Measurements from ENCODE around the gene SPPL2B. TPM values are rescaled to one million over a fixed set of nuclear protein-coding genes. Genes with fewer than 3 reads are reported as not detected.
"Not testable (repeated sequence)": the region's sequence is repeated elsewhere in the genome, so short reads cannot be mapped to it uniquely, and the experiment has no call there.

The SPPL2B gene, protein sequence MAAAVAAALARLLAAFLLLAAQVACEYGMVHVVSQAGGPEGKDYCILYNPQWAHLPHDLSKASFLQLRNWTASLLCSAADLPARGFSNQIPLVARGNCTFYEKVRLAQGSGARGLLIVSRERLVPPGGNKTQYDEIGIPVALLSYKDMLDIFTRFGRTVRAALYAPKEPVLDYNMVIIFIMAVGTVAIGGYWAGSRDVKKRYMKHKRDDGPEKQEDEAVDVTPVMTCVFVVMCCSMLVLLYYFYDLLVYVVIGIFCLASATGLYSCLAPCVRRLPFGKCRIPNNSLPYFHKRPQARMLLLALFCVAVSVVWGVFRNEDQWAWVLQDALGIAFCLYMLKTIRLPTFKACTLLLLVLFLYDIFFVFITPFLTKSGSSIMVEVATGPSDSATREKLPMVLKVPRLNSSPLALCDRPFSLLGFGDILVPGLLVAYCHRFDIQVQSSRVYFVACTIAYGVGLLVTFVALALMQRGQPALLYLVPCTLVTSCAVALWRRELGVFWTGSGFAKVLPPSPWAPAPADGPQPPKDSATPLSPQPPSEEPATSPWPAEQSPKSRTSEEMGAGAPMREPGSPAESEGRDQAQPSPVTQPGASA
- 10 to 100 TPM; 33.5 to 66.6 (median 48.6) TPM for total RNA-seq
- 10 to 100 TPM in 1 of 2 donors, 1 to 10 TPM in 1; 1.5 to 39.7 TPM for polyA plus RNA-seq
- long read RNA-seq, donor 1, transcript SPPL2B-209 (15 exons, 3,456 nt): major isoform, 39 of 164 reads
- long read RNA-seq, donor 1, transcript SPPL2B-212 (8 exons, 2,459 nt): minor isoform, 16 of 164 reads
- long read RNA-seq, donor 1, transcript SPPL2B-207 (15 exons, 2,583 nt): minor isoform, 6 of 164 reads
- long read RNA-seq, donor 1, partial matches to known transcripts: 61 of 164 reads
- long read RNA-seq, donor 1, other reads (novel, unspliced or antisense): 42 of 164 reads
- long read RNA-seq, donor 2, transcript SPPL2B-209 (15 exons, 3,456 nt): major isoform, 6 of 7 reads
- long read RNA-seq, donor 2, partial matches to known transcripts: 0 of 7 reads
- long read RNA-seq, donor 2, other reads (novel, unspliced or antisense): 0 of 7 reads
- long read RNA-seq, donor 3, transcript SPPL2B-207 (15 exons, 2,583 nt): minor isoform, 6 of 105 reads
- long read RNA-seq, donor 3, transcript SPPL2B-209 (15 exons, 3,456 nt): major isoform, 18 of 105 reads
- long read RNA-seq, donor 3, partial matches to known transcripts: 50 of 105 reads
- long read RNA-seq, donor 3, other reads (novel, unspliced or antisense): 31 of 105 reads

DNA sequence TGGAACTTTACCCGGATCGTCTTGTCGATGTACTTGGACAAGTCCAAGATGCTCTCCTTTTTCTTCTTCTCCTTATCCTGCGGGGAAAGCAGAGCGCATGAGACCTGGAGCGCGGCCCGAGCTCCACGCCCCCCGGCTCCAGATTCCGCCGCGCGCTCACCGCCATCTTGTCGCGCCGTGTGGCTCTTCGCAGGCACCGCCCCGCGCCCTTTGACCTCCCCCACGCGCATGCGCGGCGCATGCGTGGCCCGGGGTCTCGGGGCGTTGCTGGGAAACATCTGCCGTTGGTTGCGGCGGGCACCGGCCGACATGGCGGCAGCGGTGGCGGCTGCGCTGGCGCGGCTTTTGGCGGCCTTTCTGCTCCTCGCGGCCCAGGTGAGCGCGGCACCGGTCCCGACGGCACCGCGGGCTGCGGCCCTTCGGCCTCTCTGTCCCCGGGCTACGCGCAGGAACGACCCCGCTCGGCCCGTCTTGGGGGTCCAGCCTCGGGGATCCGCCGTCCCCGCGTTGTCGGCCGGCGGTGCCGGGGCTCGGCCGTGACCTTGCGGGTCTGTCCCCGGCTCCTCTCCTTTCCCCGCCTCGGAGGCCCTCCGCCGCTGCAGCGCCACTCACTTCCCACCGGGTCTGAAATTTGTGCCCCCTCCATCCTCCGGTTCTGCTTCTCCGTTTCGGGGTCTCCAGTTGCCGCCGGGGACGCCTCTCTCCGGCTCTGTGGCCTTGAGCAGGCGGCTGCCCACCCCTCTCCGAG is at the start of gene SPPL2B, which contains the start of gene LSM7:
TSS of gene SPPL2B (plus strand) at position 284 of the 748 bp plus-strand sequence. CDS start at position 310, 26 bp downstream.
TSS of gene LSM7 (minus strand) at position 186 of the 748 bp plus-strand sequence. CDS start at position 166, 20 bp downstream.
- Histone ChIP-seq H3K4me1 (ENCODE audit: insufficient read depth) (peaks cover 11% of the 10 kb centered on the region), H3K27ac (peak within 1 kb of the TSS; percentile 36 to 39), H3K4me3 (peak within 1 kb of the TSS; percentile 91), H3K36me3 (no peaks in the 10 kb centered on the region), H3K9me3 (no peaks in the 10 kb centered on the region), H3K27me3 (no peaks in the 10 kb centered on the region)
- TF ChIP-seq, protein P1, sequence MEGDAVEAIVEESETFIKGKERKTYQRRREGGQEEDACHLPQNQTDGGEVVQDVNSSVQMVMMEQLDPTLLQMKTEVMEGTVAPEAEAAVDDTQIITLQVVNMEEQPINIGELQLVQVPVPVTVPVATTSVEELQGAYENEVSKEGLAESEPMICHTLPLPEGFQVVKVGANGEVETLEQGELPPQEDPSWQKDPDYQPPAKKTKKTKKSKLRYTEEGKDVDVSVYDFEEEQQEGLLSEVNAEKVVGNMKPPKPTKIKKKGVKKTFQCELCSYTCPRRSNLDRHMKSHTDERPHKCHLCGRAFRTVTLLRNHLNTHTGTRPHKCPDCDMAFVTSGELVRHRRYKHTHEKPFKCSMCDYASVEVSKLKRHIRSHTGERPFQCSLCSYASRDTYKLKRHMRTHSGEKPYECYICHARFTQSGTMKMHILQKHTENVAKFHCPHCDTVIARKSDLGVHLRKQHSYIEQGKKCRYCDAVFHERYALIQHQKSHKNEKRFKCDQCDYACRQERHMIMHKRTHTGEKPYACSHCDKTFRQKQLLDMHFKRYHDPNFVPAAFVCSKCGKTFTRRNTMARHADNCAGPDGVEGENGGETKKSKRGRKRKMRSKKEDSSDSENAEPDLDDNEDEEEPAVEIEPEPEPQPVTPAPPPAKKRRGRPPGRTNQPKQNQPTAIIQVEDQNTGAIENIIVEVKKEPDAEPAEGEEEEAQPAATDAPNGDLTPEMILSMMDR (IDR thresholded peaks at IDR 0.05): no peak
- TF ChIP-seq EP300 (IDR thresholded peaks at IDR 0.05) (no peak), POLR2A (IDR thresholded peaks at IDR 0.05) (peak; percentile 61)
- 0% methylated on average over 53 to 89 of the region's 89 CpGs for WGBS, 3 donors
- intact Hi-C loops (cut with DNase I): no loop called here
- peak; percentile 88 to 96 (median 93) for DNase-seq

DNA sequence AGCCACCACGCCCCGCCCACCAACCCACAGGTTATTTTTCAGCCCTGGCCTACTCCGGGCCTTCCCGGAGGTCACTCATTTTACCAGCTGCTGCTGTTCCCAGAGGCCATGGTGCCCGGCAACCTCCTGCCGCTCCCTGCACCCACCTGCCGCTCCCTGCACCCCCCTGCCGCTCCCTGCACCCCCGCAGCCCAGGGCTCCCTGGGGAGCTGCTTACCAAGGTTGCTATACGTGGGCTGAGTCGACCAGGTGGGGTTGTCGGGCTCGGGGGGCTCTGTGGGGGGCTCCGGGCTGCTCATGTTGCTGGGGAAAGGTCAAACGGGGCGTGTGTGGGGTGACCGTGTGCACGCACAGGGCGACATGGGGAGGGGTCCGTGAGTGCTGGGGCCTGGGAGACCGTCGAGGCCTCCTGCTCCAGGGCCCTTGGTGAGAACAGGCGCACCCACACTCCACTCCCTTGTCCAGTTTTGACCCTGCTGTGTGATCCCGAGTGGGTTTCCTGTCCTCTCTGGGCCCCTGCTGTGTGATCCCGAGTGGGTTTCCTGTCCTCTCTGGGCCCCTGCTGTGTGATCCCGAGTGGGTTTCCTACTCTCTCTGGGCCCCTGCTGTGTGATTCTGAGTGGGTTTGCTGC is 47.7 kb upstream of the SPPL2B start:
- H3K4me3 ChIP-seq: no peak overlapping the region
- no peak for DNase-seq
- intact Hi-C loops (cut with DNase I): loop anchor here in 1 of 4 donors (5.0 kb wide), 1 partner anchor 1113 kb away; no protein-coding TSS in a partner anchor
- WGBS, 3 donors: 62 to 75% (median 66%) methylated on average over 25 to 26 of the region's 26 CpGs
- no peaks in the 10 kb centered on the region for H3K9me3 ChIP-seq
- H3K36me3 ChIP-seq: no peaks in the 10 kb centered on the region
- H3K27me3 ChIP-seq: no peaks in the 10 kb centered on the region
- peaks cover 12% of the 10 kb centered on the region for H3K4me1 ChIP-seq (ENCODE audit: insufficient read depth)
- TF ChIP-seq POLR2A (IDR thresholded peaks at IDR 0.05) (no peak), EP300 (IDR thresholded peaks at IDR 0.05) (no peak)
- TF ChIP-seq, protein P1 (IDR thresholded peaks at IDR 0.05): no peak
- no peak overlapping the region for H3K27ac ChIP-seq

DNA sequence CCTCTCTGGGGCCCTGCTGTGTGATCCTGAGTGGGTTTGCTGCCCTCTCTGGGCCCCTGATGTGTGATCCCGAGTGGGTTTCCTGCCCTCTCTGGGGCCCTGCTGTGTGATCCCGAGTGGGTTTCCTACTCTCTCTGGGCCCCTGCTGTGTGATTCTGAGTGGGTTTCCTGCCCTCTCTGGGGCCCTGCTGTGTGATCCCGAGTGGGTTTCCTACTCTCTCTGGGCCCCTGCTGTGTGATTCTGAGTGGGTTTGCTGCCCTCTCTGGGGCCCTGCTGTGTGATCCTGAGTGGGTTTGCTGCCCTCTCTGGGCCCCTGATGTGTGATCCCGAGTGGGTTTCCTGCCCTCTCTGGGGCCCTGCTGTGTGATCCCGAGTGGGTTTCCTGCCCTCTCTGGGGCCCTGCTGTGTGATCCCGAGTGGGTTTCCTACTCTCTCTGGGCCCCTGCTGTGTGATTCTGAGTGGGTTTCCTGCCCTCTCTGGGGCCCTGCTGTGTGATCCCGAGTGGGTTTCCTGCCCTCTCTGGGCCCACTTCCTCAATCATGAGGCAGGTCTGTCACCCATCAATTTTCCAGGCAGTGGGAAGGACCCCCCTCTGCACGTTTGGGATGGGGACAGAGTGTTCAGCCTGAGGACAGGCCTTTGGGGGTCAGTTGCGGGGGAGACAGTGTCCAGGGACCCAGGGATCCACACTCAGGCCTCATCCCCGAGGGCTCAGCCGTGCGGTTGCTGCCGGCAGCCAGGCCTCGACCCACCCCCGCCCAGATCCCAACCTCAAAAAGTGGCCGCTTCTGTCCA is 47.0 kb upstream of the SPPL2B start:
- not testable (repeated sequence) for H3K27me3 ChIP-seq

More for the DNA sequence above, 47.0 kb upstream of the SPPL2B start:
- H3K4me1 ChIP-seq (ENCODE audit: insufficient read depth); H3K4me3 ChIP-seq; H3K9me3 ChIP-seq; DNase-seq; H3K27ac ChIP-seq; H3K36me3 ChIP-seq: not testable (repeated sequence)
- intact Hi-C loops (cut with DNase I): loop anchor here in 1 of 4 donors (5.0 kb wide), 1 partner anchor 1114 kb away; no protein-coding TSS in a partner anchor
- 29 to 43% (median 30%) methylated on average over 9 to 16 of the region's 16 CpGs for WGBS, 3 donors

All from ovary (tissue), 10 donors.